GM12865 (cell line): Measurements from ENCODE around the gene ZXDC.

Experiments used
- DNase-seq: peaks from one replicate; pipeline ENCODE4 v3.0.0; 2010; ENCODE audit warnings: low read depth
- H3K4me3 ChIP-seq: 2 replicates; pipeline ENCODE4 v1.5.1; 2011; ENCODE audit warnings: mild to moderate bottlenecking, low read depth, low read length, control low read depth
- CTCF ChIP-seq: IDR thresholded peaks from 2 replicates; pipeline ENCODE4 v1.5.1; 2011; ENCODE audit warnings: low read length, control low read depth, low read depth, inconsistent platforms; ENCODE audit not compliant: insufficient read depth; ENCODE audit errors: missing control alignments

ZXDC gene

DNA sequence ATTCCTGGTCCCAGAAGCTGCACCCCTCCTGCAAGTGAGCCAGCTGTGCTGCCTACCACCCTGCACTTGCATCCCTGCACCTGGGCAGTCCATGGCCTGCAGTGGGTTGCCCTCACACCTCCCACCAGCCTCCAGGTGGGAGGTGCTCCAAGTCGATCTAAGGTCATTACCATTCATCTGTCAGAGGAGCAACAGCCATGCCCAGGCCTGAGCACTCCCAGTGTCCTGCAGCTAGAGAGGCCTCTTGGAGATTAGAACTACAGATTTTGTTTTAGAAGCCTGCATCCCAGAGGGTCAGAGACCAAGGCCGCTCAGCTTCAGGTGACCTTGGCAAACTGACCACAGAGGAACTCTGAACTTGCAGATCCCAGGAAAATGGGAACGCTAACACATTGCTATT is 9.0 kb upstream of the ZXDC start:
- no peak for DNase-seq
- H3K4me3 ChIP-seq = no peak overlapping the region
- TF ChIP-seq CTCF = no peak

DNA sequence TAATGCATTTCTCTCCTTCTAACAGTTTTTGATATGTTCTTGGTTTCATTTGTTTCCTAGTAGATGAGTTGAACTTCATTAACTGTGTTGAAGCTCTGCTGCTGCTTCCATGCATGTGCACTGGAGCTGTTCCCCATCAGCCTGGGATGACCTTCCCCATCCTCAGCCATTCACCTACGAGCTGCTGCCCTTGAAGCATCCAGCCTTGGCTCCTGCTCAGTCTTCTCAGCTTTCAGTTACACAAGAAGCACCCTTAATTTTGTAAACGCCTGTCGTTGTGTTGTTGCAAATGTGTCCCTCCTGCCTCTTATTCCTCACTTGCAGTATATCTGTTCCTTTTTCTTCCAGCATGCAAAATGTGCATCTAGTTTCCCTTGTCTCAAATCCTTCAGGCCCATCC is 8.5 kb upstream of the ZXDC start:
- no peak for DNase-seq
- no peak for TF ChIP-seq CTCF
- no peak overlapping the region for H3K4me3 ChIP-seq

DNA sequence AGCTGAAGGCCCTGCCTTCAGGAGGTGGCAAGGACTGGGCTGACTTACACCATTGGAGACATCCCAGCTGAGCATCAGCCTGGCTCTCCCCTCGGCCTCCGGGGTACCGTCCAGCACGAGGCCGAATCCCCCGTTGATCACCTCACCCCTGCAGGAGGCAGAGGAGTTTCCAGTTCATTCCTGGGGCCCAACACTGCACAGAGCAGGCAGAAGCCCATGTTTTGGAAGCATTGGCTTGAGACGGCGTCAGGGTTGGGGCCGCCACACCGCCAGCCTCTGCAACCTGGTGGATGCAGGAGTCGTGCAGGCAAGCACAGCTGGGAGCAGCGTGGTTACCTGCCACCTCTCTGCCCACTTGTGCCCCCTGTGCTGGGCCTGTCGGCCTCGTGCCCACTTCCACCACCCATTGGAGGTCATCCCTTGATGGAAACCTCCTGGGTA is 7.7 kb upstream of the ZXDC start:
- no peak for DNase-seq
- TF ChIP-seq CTCF = no peak
- H3K4me3 ChIP-seq = no peak overlapping the region

DNA sequence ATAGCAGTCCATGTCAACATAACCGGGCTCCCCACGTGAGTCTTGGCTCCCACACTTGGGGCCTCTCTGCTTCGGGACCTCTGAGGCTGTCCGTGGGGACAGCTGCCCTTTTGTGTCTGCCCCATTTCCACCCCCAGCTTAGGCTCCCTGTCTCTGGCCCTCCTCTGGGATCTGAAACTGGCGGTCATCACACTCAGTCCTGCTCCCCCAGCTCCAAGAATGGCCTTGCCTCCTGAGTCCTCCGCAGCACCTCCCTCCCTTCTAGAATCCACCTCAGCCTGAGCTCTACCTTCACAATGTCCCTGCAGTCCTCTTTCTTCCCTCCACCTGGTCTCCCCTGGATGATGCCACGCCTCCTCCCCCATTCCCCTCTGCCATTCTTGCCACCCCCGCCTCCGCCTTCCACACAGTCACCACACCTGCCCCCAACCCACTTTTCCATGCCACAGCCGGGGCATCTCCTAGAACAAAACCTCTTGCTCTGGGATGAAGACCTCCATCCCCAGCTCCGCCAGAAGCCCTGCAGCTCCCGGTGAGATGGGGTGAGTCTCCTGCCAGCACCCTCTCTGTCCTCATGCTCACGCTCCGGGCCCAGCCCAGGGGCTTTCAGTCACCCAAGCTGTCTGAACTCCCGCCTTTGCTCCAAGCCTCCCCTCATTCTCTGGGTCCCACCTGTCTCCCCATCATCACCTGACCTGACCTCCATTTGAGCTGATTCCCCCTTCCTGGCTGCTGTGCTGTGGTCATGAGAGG is 7.0 kb upstream of the ZXDC start:
- TF ChIP-seq CTCF = no peak
- no peak for DNase-seq
- H3K4me3 ChIP-seq = no peak overlapping the region

DNA sequence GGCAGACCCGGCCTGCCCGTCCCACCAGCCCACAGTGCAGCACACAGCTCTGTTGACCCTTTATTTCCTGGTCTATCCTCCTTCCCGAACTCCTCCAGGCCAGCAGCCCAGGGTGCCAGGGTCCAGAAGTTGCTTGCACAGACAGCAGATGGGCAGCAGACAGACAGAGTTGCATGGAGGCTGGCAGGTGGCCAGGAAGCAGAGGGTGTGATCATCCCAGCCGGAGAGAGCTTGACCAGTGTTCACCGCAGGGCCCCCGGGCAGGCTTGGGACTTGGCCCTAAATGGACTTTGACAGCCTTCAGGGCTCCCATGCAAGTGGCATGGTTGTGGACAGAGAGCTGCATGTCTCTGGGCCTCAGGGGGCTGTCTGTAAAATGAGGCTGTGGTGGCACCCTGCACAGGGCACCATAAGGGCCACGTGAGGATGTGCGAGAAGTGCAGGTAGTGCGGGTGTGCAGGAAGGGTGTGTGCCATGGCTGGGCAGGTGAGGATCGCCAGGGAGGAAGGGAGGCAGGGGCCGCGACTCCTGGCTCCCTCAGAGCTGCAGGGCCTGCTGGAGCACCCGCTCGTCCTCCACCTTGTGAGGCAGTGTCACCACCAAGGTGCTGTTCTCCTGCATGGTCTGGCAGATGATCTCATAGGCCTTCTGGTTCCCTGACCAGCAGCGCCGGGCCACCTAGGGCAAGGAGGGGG is 6.3 kb upstream of the ZXDC start:
- DNase-seq = no peak
- no peak for TF ChIP-seq CTCF
- H3K4me3 ChIP-seq = no peak overlapping the region

- no peak overlapping the region for H3K4me3 ChIP-seq
- no peak for TF ChIP-seq CTCF
- no peak for DNase-seq
Observed at GRCh38 chr3:126480861-126481260, 5.2 kb upstream of the ZXDC start.
